NCI-H82 (cell line): Measurements from ENCODE around the gene KIF25.
A peak's percentile ranks its signal among the peaks of the same experiment; 100 is the strongest.
"Not testable (repeated sequence)": the region's sequence is repeated elsewhere in the genome, so short reads cannot be mapped to it uniquely, and the experiment has no call there.

Experiments used
- DNase-seq: peaks from one replicate; lab custom pipeline; 2025; lab: John Stamatoyannopoulos, UW

KIF25 gene

DNA sequence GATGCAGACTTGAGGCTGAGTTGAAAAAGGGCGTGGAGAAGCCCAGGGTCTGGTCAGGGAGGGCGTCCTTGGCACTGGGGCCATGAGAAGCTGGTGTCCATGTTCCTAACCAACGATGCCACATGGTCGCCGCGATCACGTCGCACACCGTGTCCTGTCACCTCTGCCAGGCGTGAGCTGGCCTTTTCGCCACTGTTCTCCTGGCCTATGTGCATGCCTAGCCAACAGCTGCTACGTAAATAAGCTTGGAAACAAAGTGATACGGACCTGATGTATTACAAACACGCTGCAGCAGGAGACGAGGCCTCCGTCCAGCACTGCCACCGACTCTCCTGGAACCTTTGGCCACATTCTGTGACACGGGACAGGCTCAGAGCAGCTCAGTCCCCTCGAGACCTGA is 22.0 kb upstream of the KIF25 start:
- DNase-seq: peak; percentile 5

DNA sequence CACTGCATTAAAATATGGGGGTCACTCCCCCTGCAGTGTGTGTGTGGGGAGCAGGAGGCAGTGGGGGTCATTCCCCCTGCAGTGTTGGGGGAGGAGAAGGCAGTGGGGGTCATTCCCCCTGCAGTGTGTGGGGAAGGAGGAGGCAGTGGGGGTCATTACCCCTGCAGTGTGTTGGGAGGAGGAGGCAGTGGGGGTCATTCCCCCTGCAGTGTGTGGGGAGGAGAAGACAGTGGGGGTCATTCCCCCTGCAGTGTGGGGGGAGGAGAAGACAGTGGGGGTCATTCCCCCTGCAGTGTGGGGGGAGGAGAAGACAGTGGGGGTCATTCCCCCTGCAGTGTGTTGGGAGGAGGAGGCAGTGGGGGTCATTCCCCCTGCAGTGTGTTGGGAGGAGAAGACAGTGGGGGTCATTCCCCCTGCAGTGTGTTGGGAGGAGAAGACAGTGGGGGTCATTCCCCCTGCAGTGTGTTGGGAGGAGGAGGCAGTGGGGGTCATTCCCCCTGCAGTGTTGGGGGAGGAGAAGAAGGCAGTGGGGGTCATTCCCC is 21.3 kb upstream of the KIF25 start:
- not testable (repeated sequence) for DNase-seq

DNA sequence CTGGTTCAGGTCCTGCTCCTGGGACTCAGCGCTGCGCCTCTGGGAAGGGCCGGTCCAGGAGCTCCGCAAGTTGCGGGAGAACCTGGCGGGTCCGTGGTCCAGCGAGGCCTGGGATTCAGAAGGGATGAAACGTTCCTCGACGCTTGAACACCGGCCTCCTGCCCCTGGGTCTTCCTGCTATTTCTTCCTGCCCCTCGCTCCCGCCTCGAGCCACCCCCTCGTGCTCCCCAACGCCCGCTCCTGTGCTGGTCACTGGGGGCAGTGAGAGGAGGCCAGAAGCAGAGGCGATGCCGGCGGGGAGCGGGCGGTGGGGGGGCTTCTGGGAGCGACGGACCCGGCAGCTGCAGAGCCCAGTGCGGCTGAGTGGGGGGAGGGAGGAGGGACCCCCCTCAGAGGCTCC is 20.8 kb upstream of the KIF25 start:
- no peak for DNase-seq

DNA sequence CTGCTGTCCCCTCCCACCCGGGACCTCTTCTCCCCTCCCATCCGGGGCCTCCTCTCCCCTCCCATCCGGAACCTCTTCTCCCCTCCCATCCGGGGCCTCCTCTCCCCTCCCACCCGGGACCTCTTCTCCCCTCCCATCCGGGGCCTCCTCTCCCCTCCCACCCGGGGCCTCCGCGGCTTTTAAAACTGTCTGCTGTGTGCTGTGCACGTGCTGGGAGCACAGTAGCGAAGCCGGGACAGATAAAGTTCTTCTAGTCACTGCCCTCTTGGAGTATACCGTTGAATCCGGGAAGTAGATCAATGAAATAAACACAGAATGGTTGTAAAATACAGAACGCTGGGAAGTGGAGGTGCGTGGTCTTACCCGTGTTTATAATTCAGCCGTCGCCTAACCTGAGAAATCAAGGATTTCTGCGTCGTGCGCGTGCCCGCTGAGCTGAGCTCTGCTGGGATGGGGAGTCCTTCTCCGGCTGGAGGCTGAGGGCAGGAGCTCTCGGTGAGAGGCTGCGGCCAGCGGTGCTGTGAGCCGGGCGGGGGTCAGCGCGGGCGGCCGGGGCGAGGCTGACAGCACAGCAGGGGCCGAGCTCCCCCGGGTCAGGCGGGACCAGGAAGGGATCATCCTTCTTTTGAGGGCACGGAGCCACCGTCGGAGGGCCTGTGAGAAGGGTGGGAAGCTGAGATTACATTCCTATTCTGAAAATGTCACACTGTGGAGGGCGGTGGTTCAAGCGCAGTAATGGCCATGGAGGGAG is 19.6 kb upstream of the KIF25 start:
- no peak for DNase-seq

DNA sequence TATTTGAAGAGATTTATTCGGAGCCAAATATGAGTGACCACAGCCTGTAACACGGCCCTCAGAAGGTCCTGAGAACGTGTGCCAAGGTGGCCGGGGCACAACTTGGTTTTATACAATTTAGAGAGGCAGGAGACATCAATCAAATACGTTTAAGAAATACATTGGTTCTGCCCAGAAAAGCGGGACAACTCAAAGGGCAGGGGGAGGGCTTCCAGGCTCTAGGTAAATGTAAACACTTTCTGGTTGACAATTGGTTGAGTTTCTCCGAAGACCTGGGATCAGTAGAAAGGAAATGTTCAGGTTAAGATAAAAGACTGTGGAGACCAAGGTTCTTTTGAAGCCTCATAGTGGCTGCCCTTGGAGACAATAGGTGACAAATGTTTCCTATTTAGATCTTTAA is 18.9 kb upstream of the KIF25 start:
- no peak for DNase-seq

DNA sequence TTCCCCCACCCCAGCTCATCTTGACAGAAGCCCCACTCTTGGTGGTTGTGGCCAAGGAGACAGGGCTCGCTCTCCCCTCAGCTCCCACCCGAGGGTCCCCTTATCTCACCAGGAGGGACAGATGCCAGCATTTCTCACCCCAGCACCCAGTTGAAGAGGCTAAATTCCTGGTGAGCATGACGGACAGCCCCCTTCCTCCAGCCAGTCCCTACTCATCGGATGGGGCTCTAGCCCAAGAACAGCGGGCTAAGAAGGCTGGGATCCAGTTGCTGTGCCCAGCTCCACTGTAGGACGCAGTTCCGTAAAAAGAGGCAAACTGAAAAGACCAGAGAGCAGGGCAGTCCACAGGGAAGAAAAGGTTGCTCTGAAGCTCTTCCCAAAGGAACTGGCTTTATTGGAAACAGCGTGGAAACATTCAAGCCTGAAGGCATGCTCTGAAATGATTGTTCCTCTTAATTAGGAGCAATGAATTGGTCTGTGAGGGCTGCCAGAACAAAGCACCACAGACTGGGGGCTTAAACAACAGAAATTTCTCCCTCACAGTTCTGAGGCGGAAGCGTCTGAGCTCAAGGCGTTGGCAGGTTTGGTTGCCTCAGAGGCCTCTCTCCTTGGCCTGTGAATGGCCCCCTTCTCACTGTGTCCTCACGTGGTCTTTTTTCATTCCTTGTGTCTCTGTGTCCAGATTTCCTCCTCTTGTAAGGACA is 17.9 kb upstream of the KIF25 start:
- DNase-seq: no peak

DNA sequence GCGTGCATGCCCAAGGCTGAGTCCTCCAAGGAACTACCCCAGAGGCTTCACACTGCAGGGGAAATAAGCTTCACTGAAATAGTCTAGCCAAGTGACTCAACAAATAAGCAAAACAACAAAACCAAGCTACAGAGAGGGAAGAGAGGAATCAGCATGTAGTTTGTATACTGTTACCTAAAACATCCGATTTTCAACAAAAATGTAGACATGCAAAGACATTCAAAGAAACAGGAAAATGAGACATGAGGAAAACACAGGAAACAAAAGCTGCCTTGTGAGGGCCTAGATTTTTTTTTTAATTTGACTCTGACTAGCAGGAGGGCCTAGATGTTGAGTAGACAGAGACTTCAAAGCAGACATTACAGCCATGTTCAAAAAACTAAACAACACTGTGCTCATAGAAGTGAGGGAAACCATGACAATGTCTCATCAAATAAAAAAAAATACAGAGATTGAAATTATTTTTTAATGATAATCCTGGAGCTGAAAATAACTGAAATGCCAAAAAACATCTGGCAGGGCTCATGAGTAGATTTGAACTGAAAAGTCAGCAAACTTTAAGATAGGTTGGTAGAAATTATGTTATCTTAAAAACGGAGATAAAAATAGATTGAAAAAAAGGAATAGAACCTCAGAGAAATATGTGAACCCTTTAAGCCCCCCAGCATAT is 16.4 kb upstream of the KIF25 start:
- DNase-seq: no peak

DNA sequence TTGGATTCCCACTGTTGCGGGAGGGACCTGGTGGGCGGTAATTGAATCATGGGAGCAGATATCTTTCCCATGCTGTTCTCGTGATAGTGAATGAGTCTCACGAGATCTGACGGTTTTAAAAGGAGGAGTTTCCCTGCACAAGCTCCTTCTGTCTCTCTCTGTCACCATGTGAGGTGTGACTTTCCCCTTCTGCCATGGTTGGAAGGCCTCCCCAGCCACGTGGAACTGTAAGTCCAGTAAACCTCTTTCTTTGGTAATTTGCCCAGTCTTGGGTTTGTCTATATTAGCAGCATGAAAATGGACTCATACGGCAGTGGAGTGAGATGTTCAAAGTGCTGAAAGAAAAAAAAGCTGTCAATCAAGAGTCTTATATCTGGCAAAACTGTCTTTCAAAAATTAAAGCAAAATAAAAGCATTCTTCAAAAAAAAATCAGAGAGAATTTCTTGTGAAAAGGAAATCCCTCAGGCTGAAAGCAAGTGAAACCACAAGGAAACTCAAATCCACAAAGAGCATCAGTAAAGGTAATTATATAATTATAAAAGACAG is 15.5 kb upstream of the KIF25 start:
- no peak for DNase-seq

DNA sequence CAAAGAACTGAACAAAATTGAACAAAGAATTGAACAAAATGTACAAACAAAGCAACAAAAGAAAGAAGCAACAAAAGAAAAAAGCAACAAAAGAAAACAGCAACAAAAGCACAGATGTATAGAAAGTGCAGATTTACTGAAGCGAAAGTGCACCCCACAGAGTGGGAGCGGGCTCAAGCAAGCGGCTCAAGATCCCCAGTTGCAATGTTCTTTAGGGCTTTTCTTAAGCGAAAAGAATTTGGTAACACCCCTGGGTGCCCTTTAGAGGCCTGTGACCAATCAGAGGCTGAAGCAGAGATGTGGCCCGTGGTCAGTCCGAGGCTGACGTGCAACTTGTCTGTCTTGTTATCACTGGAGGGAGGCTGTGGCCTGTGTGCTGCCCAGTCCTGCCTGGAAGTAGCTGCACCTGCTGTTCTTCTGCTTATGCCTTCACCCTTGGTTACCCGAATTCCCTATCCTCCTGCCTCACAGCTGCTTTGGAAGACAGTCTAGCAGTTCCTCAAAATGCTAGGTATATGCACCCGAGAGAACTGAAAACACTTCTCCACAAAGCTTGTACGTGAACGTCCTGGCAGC is 13.2 kb upstream of the KIF25 start:
- no peak for DNase-seq

DNA sequence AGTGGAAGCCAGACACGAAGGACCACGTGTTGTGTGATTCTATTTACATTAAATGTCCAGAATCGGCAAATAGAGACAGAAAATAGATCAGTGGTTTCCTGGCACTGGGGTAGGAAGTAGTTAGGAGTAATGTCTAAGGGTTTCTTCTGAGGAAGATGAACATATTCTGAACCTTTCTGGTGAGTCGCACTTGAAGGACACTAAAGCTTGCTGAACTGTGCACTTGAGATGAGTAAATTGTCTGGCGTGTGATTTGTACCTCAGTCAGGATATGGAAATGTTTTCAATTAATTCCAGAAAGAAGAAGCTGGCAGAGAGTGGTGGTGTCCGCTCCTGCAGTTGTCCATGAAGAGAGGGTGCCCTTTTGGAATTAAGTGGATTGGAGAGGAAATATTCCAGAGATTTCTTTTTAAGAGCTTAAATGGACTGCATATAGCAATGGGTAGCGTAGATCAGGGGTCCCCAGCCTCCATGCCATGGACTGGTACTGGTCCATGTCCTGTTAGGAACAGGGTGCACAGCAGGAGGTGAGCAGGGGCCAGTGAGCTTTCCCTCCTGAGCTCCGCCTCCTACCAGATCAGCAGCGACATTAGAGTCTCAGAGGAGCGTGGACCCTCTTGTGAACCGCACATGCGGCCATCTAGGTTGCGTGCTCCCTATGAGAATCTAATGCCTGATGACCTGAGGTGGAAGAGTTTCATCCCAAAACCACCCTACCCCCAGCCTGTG is 12.4 kb upstream of the KIF25 start:
- no peak for DNase-seq

DNA sequence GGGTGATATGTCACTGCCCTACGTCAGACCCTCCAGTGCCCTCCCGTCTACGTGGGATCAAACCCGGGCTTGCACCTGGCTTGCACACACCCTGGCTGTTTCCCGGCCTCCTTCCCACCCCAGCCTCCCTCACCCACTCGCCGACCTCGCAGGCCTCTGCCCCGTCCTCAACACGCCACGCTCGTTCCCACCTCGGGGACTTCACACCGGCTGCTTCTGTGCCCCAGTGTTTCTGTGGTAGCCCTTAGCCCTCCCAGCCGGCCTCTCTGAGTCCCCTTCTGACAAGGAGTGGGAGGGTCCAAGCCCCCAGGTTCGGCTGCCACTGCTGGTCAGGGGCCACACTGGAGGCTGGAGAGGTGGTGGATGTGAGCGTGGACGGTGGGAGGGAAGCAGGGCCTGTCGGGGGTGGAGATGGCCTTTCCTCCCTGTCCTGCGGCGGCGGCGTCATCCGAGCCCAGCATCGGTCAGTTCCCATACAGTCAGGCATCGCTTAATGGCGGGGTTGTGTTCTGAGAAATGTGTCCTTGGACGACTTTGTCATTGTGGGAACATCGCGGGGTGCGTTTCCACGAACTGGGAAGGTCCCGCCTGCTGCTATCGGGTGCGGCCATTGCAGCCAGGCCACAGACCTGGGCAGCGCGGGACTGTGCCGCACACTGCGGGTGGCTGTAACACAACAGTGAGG is 11.4 kb upstream of the KIF25 start:
- DNase-seq: no peak

DNA sequence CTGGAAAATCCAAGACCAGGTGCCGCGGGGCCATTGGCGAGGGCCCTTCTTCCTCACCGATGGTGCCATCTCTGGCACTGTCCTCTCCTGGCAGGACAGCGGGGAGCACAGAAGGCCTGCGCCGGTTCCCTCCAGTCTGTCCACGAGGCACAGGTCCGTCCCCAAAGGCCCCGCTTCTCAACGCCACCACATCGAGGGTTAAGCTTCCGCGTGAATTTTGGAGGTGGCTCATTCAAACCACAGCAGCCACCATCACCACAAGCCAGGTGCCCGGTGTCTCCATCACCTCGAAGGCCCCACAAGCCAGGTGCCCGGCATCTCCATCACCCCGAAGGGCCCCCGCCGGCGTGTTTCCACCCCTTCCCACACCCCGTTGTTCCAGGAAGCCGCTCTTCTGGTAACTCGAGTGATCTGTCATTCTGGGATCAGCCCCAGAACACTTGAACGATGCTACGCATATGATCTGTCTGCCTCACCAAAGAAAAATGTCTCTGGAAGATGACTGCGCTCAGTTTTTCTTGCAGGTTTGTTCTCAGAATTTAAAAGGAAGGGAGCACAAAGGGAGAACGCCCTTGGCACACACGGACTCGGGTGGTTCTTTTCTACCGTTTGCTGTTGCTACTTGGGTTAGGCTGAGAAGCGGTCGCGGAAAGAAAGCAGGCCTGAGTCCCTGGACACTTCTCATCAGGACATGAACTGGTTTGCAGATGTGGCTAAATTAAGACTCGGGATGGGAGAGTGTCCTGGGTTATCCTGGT is 9.9 kb upstream of the KIF25 start:
- no peak for DNase-seq

DNA sequence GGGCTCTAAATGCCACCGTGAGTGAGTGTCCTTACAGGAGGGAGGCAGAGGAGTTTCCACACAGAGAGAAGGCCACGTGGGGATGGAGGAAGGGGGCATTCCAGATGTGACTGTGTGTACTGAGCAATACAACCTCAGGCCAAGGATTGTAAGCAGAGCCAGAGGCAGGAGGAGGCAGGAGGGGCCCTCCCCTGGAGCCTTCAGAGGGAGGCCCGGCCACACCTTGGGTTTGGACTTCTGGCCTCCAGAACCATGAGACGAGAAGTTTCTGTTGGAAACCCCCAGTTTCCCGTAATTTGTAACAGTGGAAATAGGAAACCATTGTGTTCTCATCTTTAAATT is 9.3 kb upstream of the KIF25 start:
- DNase-seq: no peak

DNA sequence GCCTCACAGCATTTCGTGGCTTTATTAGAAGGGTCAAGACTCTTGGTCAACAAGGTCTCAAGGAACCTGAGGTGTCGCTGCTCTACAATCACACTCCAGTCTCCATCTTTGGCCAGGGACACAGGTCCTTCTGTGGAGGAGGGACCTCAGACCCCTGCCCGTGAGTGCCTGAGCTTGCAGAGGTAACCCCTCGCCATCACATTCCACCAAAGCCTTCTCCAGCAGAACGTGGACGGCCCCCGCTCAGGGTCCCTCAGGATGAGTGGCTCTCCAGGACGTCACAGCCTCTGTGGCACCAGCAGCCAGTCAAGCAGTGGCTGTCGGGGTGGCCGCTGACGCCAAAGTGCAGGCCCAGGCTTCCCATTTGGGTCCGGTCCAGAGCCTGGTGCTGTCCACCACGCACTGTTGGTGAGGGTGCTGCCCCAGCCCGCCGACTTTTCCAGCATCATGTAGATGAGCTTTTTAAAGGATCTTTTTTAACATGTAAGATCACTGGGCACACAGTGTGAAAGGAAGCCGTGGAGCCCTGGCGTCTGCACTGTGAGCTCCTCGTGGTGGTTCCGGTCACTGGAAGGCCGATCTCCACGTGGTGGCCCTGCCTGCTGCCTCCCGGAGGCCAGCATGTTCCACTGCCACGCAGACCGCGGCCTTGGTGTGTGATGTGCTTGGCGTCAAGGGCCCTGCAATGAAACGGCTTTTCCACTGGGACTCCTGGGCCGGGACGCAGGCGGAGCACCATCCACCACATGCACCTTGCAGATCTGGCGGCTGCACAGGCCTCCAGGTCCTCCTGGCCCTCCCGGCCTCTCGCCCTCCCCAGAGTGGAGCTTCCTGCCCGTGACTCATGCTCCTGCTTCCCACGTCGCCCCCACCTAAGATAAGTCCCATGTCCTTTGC is 8.3 kb upstream of the KIF25 start:
- DNase-seq: no peak

DNA sequence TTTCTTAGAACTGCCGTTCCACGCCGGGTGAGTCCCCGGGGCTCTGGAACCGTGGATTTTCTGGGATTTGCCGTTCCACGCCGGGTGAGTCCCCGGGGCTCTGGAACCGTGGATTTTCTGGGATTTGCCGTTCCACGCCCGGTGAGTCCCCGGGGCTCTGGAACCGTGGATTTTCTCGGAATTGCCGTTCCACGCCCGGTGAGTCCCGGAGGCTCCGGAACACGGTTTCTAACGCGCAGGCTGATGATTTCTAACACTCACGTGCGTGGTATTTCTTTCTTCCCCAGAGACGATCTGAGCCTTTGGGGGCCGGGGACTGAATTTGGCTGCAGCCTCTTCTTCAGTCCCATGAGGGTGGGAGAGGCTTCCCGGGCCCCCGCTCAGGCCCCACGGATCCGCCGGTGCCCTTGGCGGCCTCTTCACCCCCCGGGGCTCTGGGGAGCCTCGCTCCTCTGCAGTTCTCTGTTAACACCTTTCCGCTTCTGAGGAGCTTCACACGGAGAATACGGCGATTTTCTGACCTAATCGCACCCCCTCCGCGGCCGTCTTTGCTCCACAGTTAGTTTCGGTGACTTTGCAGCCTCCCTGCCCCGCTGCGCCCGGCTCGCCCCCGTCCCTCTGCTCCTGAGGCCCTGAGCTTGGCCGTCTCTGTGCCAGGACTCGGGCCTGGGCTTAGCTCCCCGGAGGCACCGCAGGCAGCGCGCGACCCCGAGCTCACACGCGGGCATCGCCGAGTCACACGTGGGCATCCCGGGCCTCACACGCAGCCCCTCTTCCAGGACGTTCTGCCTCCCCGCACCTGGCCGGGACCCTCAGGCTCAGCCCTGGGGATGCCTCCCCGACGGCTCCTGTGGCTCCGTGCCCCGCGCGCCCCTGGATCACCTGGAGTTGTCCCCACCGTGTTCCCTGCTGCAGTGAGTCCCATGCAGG is 7.2 kb upstream of the KIF25 start:
- DNase-seq: no peak

DNA sequence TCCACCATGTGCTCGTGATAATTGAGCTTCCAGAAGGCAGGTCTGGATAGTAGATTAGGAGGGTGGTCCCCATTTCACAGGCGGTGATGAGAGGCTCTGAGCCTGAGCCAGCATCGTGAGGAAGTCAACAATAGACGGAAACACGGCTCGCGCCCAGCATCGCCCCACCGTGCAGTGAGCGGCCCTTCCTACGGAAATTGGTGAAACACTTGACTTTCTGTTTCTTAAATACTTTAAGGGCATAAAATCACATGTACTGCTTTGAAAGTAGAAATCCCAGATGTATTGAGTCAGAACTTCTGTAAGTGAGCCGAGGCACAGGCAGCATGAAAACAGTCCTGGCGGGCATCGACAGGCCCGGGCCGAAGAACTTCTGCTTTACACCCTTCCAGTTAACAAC is 4.3 kb upstream of the KIF25 start:
- no peak for DNase-seq

DNA sequence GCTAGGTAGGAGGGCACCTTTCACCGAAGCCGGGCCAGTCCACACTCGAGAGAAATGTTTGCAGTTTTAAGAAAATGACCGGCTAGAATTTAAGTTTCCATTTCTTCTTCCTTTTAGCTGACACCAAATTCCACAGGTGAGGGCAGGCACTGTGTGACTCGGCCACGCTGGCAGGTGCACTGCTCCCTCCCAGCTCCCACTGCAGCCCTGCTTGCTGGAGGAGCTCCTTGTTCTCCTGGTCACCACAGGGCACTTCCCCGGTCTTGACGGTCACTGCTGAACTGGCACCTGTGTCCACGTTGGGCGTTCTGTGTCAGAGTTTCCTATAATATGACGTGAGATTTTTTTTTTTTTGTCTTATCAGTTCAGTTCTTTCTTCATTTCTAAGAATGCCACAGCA is 3.6 kb upstream of the KIF25 start:
- no peak for DNase-seq

DNA sequence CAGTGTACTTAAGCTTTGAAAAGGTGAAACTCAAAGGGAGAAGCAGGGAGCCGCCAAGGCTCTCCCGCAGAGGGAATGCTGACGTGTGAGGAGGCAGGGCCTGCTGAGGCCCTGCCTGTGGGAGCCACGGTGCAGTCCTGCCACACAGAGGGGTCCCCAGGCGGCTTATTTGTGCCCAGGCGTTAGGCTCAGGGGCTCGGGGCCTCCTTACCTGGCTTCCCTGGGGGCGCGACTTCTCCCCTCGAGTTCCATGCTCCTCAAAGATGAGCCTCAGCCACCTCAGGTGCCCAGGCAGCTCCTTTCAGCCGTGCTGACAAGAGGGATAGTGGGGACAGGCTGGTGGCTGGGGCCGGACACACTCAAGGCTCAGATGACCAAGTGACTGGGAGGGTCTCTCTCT is 2.2 kb upstream of the KIF25 start:
- no peak for DNase-seq
